ENCODE measurements around the gene EPX.

The EPX gene

GRCh38 chr17:58246104-58246740, 53.7 kb downstream of the EPX start:
- no peak overlapping the region for H3K4me3 ChIP-seq (ENCODE audit: low read length in 2 of 2)
- H3K27me3 ChIP-seq (ENCODE audit: control insufficient read depth in 3 of 3, insufficient read depth in 3 of 3, low read depth in 1 of 3, low read length in 3 of 3), result peaks cover 8 to 93% (median 38%) of the 10 kb centered on the region in 3 experiments
- peak overlapping the region; percentile 53 for H3K9ac ChIP-seq (ENCODE audit: low read depth, low read length, poor library complexity)
- no peak overlapping the region for H4K8ac ChIP-seq (ENCODE audit: low read depth, low read length)
- H2AFZ ChIP-seq (ENCODE audit: low read length), result no peak overlapping the region
- H3K18ac ChIP-seq (ENCODE audit: low read length), result no peak overlapping the region
- H3K4ac ChIP-seq (ENCODE audit: low read length), result no peak overlapping the region
- peaks cover 5 to 8% of the 10 kb centered on the region in 2 donors for H3K9me3 ChIP-seq (replicated peaks in 1 of 2; ENCODE audit: control insufficient read depth in 2 of 2, insufficient read depth in 1 of 2, low read depth in 1 of 2, low read length in 2 of 2)
- no peak for DNase-seq (ENCODE audit: low spot score)
- H2BK12ac ChIP-seq (ENCODE audit: low read length), result no peak overlapping the region
- no peak overlapping the region for H3K14ac ChIP-seq (ENCODE audit: low read length)
- no peak overlapping the region for H3K23ac ChIP-seq (ENCODE audit: low read depth, low read length, poor library complexity)
- no peak overlapping the region for H2BK120ac ChIP-seq (ENCODE audit: low read depth, low read length)
- H3K36me3 ChIP-seq (replicated peaks in 1 of 2; ENCODE audit: control insufficient read depth in 2 of 2, insufficient read depth in 2 of 2, low read length in 2 of 2), result no peaks in the 10 kb centered on the region
- no peaks in the 10 kb centered on the region for H3K79me1 ChIP-seq (ENCODE audit: low read depth, low read length)
- H4K91ac ChIP-seq (ENCODE audit: low read depth, low read length, poor library complexity), result no peak overlapping the region
- no peak overlapping the region for H2BK15ac ChIP-seq (ENCODE audit: low read length)
- WGBS, 2 donors (ENCODE audit: extremely low coverage in 2 of 2, insufficient read length in 2 of 2, insufficient replicate concordance in 1 of 2), result no CpG with 5 or more reads among the region's 13 CpGs
- no peak overlapping the region for H3K27ac ChIP-seq (replicated peaks; ENCODE audit: low read length)
- H2BK5ac ChIP-seq (ENCODE audit: low read length), result peak overlapping the region; percentile 43
- no peak overlapping the region for H3K4me2 ChIP-seq (ENCODE audit: insufficient read depth, low read length, poor library complexity, severe bottlenecking)
- peaks cover 1% of the 10 kb centered on the region in 2 donors for H3K4me1 ChIP-seq (ENCODE audit: control insufficient read depth in 2 of 2, insufficient read depth in 1 of 2, low read depth in 1 of 2, low read length in 2 of 2)
- H2AK5ac ChIP-seq (ENCODE audit: low read depth, low read length), result no peak overlapping the region

GRCh38 chr17:58246781-58247180, 54.3 kb downstream of the EPX start:
- Histone ChIP-seq H3K4me1 (ENCODE audit: control insufficient read depth in 2 of 2, insufficient read depth in 1 of 2, low read depth in 1 of 2, low read length in 2 of 2) (peaks cover 1% of the 10 kb centered on the region in 2 donors), H4K8ac (ENCODE audit: low read depth, low read length) (no peak overlapping the region), H3K27ac (replicated peaks; ENCODE audit: low read length) (no peak overlapping the region), H2BK120ac (ENCODE audit: low read depth, low read length) (no peak overlapping the region), H3K18ac (ENCODE audit: low read length) (no peak overlapping the region), H2AFZ (ENCODE audit: low read length) (no peak overlapping the region), H2BK12ac (ENCODE audit: low read length) (no peak overlapping the region), H3K14ac (ENCODE audit: low read length) (no peak overlapping the region), H3K27me3 (ENCODE audit: control insufficient read depth in 3 of 3, insufficient read depth in 3 of 3, low read depth in 1 of 3, low read length in 3 of 3) (peaks cover 8 to 92% (median 43%) of the 10 kb centered on the region in 3 experiments), H3K79me1 (ENCODE audit: low read depth, low read length) (no peaks in the 10 kb centered on the region), H3K4me3 (ENCODE audit: low read length in 2 of 2) (no peak overlapping the region), H3K9ac (ENCODE audit: low read depth, low read length, poor library complexity) (no peak overlapping the region), H3K4me2 (ENCODE audit: insufficient read depth, low read length, poor library complexity, severe bottlenecking) (no peak overlapping the region), H2BK5ac (ENCODE audit: low read length) (peak overlapping the region; percentile 43), H3K23ac (ENCODE audit: low read depth, low read length, poor library complexity) (no peak overlapping the region), H4K91ac (ENCODE audit: low read depth, low read length, poor library complexity) (no peak overlapping the region), H3K9me3 (replicated peaks in 1 of 2; ENCODE audit: control insufficient read depth in 2 of 2, insufficient read depth in 1 of 2, low read depth in 1 of 2, low read length in 2 of 2) (peaks cover 5 to 8% of the 10 kb centered on the region in 2 donors), H2BK15ac (ENCODE audit: low read length) (no peak overlapping the region), H3K36me3 (replicated peaks in 1 of 2; ENCODE audit: control insufficient read depth in 2 of 2, insufficient read depth in 2 of 2, low read length in 2 of 2) (no peaks in the 10 kb centered on the region), H3K4ac (ENCODE audit: low read length) (no peak overlapping the region), H2AK5ac (ENCODE audit: low read depth, low read length) (no peak overlapping the region)
- whole genome bisulfite sequencing, 2 donors (ENCODE audit: extremely low coverage in 2 of 2, insufficient read length in 2 of 2, insufficient replicate concordance in 1 of 2), result no CpG with 5 or more reads among the region's 1 CpG
- DNase-seq (ENCODE audit: low spot score), result no peak

GRCh38 chr17:58247511-58248363, 55.2 kb downstream of the EPX start:
- H2BK12ac ChIP-seq (ENCODE audit: low read length), result no peak overlapping the region
- H3K4me1 ChIP-seq (ENCODE audit: control insufficient read depth in 2 of 2, insufficient read depth in 1 of 2, low read depth in 1 of 2, low read length in 2 of 2), result peaks cover 1% of the 10 kb centered on the region in 2 donors
- no peak overlapping the region for H3K9ac ChIP-seq (ENCODE audit: low read depth, low read length, poor library complexity)
- H3K4me2 ChIP-seq (ENCODE audit: insufficient read depth, low read length, poor library complexity, severe bottlenecking), result no peak overlapping the region
- H3K18ac ChIP-seq (ENCODE audit: low read length), result no peak overlapping the region
- H3K27ac ChIP-seq (replicated peaks; ENCODE audit: low read length), result no peak overlapping the region
- no peak overlapping the region for H3K23ac ChIP-seq (ENCODE audit: low read depth, low read length, poor library complexity)
- no peak overlapping the region for H2AFZ ChIP-seq (ENCODE audit: low read length)
- no peak overlapping the region for H3K4me3 ChIP-seq (ENCODE audit: low read length in 2 of 2)
- H2BK120ac ChIP-seq (ENCODE audit: low read depth, low read length), result no peak overlapping the region
- H3K27me3 ChIP-seq (ENCODE audit: control insufficient read depth in 3 of 3, insufficient read depth in 3 of 3, low read depth in 1 of 3, low read length in 3 of 3), result peaks cover 8 to 89% (median 49%) of the 10 kb centered on the region in 3 experiments
- WGBS, 2 donors (ENCODE audit: extremely low coverage in 2 of 2, insufficient read length in 2 of 2, insufficient replicate concordance in 1 of 2), result no CpG with 5 or more reads among the region's 10 CpGs
- no peak for DNase-seq (ENCODE audit: low spot score)
- no peak overlapping the region for H3K4ac ChIP-seq (ENCODE audit: low read length)
- no peak overlapping the region for H4K8ac ChIP-seq (ENCODE audit: low read depth, low read length)
- no peak overlapping the region for H4K91ac ChIP-seq (ENCODE audit: low read depth, low read length, poor library complexity)
- H3K36me3 ChIP-seq (replicated peaks in 1 of 2; ENCODE audit: control insufficient read depth in 2 of 2, insufficient read depth in 2 of 2, low read length in 2 of 2), result no peaks in the 10 kb centered on the region
- H3K14ac ChIP-seq (ENCODE audit: low read length), result no peak overlapping the region
- H3K79me1 ChIP-seq (ENCODE audit: low read depth, low read length), result no peaks in the 10 kb centered on the region
- no peak overlapping the region for H2BK5ac ChIP-seq (ENCODE audit: low read length)
- no peak overlapping the region for H2AK5ac ChIP-seq (ENCODE audit: low read depth, low read length)
- H3K9me3 ChIP-seq (replicated peaks in 1 of 2; ENCODE audit: control insufficient read depth in 2 of 2, insufficient read depth in 1 of 2, low read depth in 1 of 2, low read length in 2 of 2), result peaks cover 5 to 8% of the 10 kb centered on the region in 2 donors
- H2BK15ac ChIP-seq (ENCODE audit: low read length), result no peak overlapping the region

GRCh38 chr17:58248955-58249269, 56.4 kb downstream of the EPX start:
- H3K9ac ChIP-seq (ENCODE audit: low read depth, low read length, poor library complexity), result peak overlapping the region; percentile 68
- peak overlapping the region; percentile 66 for H3K4me2 ChIP-seq (ENCODE audit: insufficient read depth, low read length, poor library complexity, severe bottlenecking)
- H3K4me3 ChIP-seq (ENCODE audit: low read length in 2 of 2), result no peak overlapping the region
- H3K18ac ChIP-seq (ENCODE audit: low read length), result peak overlapping the region; percentile 95
- no peak overlapping the region for H2BK120ac ChIP-seq (ENCODE audit: low read depth, low read length)
- H4K8ac ChIP-seq (ENCODE audit: low read depth, low read length), result no peak overlapping the region
- H2AFZ ChIP-seq (ENCODE audit: low read length), result peak overlapping the region; percentile 96
- H3K36me3 ChIP-seq (replicated peaks in 1 of 2; ENCODE audit: control insufficient read depth in 2 of 2, insufficient read depth in 2 of 2, low read length in 2 of 2), result no peaks in the 10 kb centered on the region
- peaks cover 5 to 8% of the 10 kb centered on the region in 2 donors for H3K9me3 ChIP-seq (replicated peaks in 1 of 2; ENCODE audit: control insufficient read depth in 2 of 2, insufficient read depth in 1 of 2, low read depth in 1 of 2, low read length in 2 of 2)
- H3K4ac ChIP-seq (ENCODE audit: low read length), result no peak overlapping the region
- DNase-seq (ENCODE audit: low spot score), result no peak
- H3K79me1 ChIP-seq (ENCODE audit: low read depth, low read length), result no peaks in the 10 kb centered on the region
- peak overlapping the region; percentile 22 for H3K14ac ChIP-seq (ENCODE audit: low read length)
- peak overlapping the region; percentile 62 for H2BK15ac ChIP-seq (ENCODE audit: low read length)
- peaks cover 8 to 87% (median 49%) of the 10 kb centered on the region in 3 experiments for H3K27me3 ChIP-seq (ENCODE audit: control insufficient read depth in 3 of 3, insufficient read depth in 3 of 3, low read depth in 1 of 3, low read length in 3 of 3)
- no peak overlapping the region for H3K27ac ChIP-seq (replicated peaks; ENCODE audit: low read length)
- H2AK5ac ChIP-seq (ENCODE audit: low read depth, low read length), result peak overlapping the region; percentile 54
- WGBS, 2 donors (ENCODE audit: extremely low coverage in 2 of 2, insufficient read length in 2 of 2, insufficient replicate concordance in 1 of 2), result no CpG with 5 or more reads among the region's 10 CpGs
- peaks cover 1% of the 10 kb centered on the region in 2 donors for H3K4me1 ChIP-seq (ENCODE audit: control insufficient read depth in 2 of 2, insufficient read depth in 1 of 2, low read depth in 1 of 2, low read length in 2 of 2)
- H4K91ac ChIP-seq (ENCODE audit: low read depth, low read length, poor library complexity), result no peak overlapping the region
- peak overlapping the region; percentile 60 for H2BK12ac ChIP-seq (ENCODE audit: low read length)
- no peak overlapping the region for H2BK5ac ChIP-seq (ENCODE audit: low read length)
- peak overlapping the region; percentile 62 for H3K23ac ChIP-seq (ENCODE audit: low read depth, low read length, poor library complexity)
